ENCODE measurements around the gene PRKN. TPM values are rescaled to one million over a fixed set of nuclear protein-coding genes. Genes with fewer than 3 reads are reported as not detected.

Gene PRKN
- total and polyA plus RNA-seq, 2 experiments from 2014 or later: 2.3 to 3.9 TPM

- no peaks in the 10 kb centered on the region for H3K27me3 ChIP-seq
- no peaks in the 10 kb centered on the region for H3K4me1 ChIP-seq (ENCODE audit: insufficient read depth)
- no peak overlapping the region for H3K4me2 ChIP-seq
- H3K9me3 ChIP-seq (ENCODE audit: low read depth): no peaks in the 10 kb centered on the region
- H4K20me1 ChIP-seq (ENCODE audit: insufficient read depth, poor library complexity, severe bottlenecking): no peaks in the 10 kb centered on the region
- no peaks in the 10 kb centered on the region for H3K9me2 ChIP-seq (replicated peaks; ENCODE audit: insufficient read depth)
- no peak for DNase-seq (ENCODE audit: low spot score)
- H3K79me2 ChIP-seq: no peaks in the 10 kb centered on the region
- no peak overlapping the region for H2AFZ ChIP-seq
- H3K36me3 ChIP-seq (replicated peaks; ENCODE audit: insufficient read depth, low read depth): no peaks in the 10 kb centered on the region
- TF ChIP-seq EZH2 (IDR thresholded peaks at IDR 0.05; ENCODE audit: borderline replicate concordance) (no peak), CTCF (IDR thresholded peaks at IDR 0.05; ENCODE audit: poor library complexity) (no peak), EZH2phosphoT487 (IDR thresholded peaks at IDR 0.05; ENCODE audit: low read depth, severe bottlenecking, unreplicated experiment) (no peak)
- 79% methylated on average over 2 of the region's 2 CpGs for WGBS (ENCODE audit: low lambda C conversion rate, missing lambda C conversion rate)
- no peak overlapping the region for H3K27ac ChIP-seq
- H3K4me3 ChIP-seq: no peak overlapping the region
These were observed 1058.9 kb downstream of the PRKN start for GRCh38 chr6:161668665-161669064.

DNA sequence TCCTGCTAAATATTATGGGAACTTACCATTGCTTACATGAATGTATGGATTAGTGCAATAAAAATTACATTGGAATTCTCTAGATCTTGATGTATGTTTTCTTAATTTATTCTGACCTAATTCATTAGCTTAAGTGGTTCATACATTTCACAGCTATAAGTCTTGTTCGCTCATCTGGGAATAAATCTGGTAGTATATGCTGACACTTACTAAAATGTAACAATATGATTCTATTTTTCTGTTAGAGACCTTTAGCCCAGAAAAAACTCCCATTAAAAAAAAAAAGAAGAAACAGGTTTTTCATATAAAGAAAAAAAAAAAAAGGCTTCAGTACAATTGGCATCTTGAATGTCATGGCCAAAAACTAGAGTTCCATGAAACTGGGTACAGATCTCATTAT is 1059.6 kb downstream of the PRKN start:
- no peaks in the 10 kb centered on the region for H3K9me2 ChIP-seq (replicated peaks; ENCODE audit: insufficient read depth)
- no peaks in the 10 kb centered on the region for H3K36me3 ChIP-seq (replicated peaks; ENCODE audit: insufficient read depth, low read depth)
- H3K27ac ChIP-seq: no peak overlapping the region
- no peaks in the 10 kb centered on the region for H3K4me1 ChIP-seq (ENCODE audit: insufficient read depth)
- no peak for DNase-seq (ENCODE audit: low spot score)
- no peak overlapping the region for H3K4me3 ChIP-seq
- no peak overlapping the region for H3K4me2 ChIP-seq
- 92% methylated on average over 1 of the region's 1 CpG for WGBS (ENCODE audit: low lambda C conversion rate, missing lambda C conversion rate)
- no peaks in the 10 kb centered on the region for H3K27me3 ChIP-seq
- H3K79me2 ChIP-seq: no peaks in the 10 kb centered on the region
- no peaks in the 10 kb centered on the region for H3K9me3 ChIP-seq (ENCODE audit: low read depth)
- no peaks in the 10 kb centered on the region for H4K20me1 ChIP-seq (ENCODE audit: insufficient read depth, poor library complexity, severe bottlenecking)
- H2AFZ ChIP-seq: no peak overlapping the region
- TF ChIP-seq EZH2 (IDR thresholded peaks at IDR 0.05; ENCODE audit: borderline replicate concordance) (no peak), EZH2phosphoT487 (IDR thresholded peaks at IDR 0.05; ENCODE audit: low read depth, severe bottlenecking, unreplicated experiment) (no peak), CTCF (IDR thresholded peaks at IDR 0.05; ENCODE audit: poor library complexity) (no peak)

GRCh38 chr6:161663682-161664081 is 1063.9 kb downstream of the PRKN start:
- 93% methylated on average over 8 of the region's 8 CpGs for WGBS (ENCODE audit: low lambda C conversion rate, missing lambda C conversion rate)
- Histone ChIP-seq H3K4me3 (no peak overlapping the region), H4K20me1 (ENCODE audit: insufficient read depth, poor library complexity, severe bottlenecking) (no peaks in the 10 kb centered on the region), H3K4me2 (no peak overlapping the region), H3K27ac (no peak overlapping the region), H3K9me3 (ENCODE audit: low read depth) (no peaks in the 10 kb centered on the region), H3K79me2 (no peaks in the 10 kb centered on the region), H3K36me3 (replicated peaks; ENCODE audit: insufficient read depth, low read depth) (no peaks in the 10 kb centered on the region), H2AFZ (no peak overlapping the region), H3K27me3 (no peaks in the 10 kb centered on the region), H3K4me1 (ENCODE audit: insufficient read depth) (no peaks in the 10 kb centered on the region), H3K9me2 (replicated peaks; ENCODE audit: insufficient read depth) (no peaks in the 10 kb centered on the region)
- TF ChIP-seq EZH2phosphoT487 (IDR thresholded peaks at IDR 0.05; ENCODE audit: low read depth, severe bottlenecking, unreplicated experiment): no peak
- no peak for TF ChIP-seq EZH2 (IDR thresholded peaks at IDR 0.05; ENCODE audit: borderline replicate concordance)
- no peak for TF ChIP-seq CTCF (IDR thresholded peaks at IDR 0.05; ENCODE audit: poor library complexity)
- DNase-seq (ENCODE audit: low spot score): no peak
